DND-41 (cell line): ENCODE measurements around the gene RERGL.

Experiments used
- ATAC-seq: fragments of 200-7000 bp; cut with Tn5 transposase; 3 replicates; pipeline ENCODE4 v1.9.1; 2021; ENCODE audit warnings: low read depth; ENCODE audit not compliant: insufficient read depth
- DNase-seq: peaks from one replicate; pipeline ENCODE4 v3.0.0-alpha.2; 2020
- H2AFZ ChIP-seq: 2 replicates; pipeline ENCODE4 v1.6.0; 2012; ENCODE audit warnings: low read depth, low read length
- H3K27ac ChIP-seq: 2 replicates; pipeline ENCODE4 v1.5.1; 2012; ENCODE audit warnings: low read length, inconsistent platforms
- H3K27me3 ChIP-seq: fragments of 200-600 bp; sonication (generic); 2 replicates; pipeline ENCODE4 v1.6.0; 2012; ENCODE audit warnings: low read length, mild to moderate bottlenecking, inconsistent platforms; ENCODE audit not compliant: insufficient read depth, poor library complexity
- H3K36me3 ChIP-seq: 2 replicates; pipeline ENCODE4 v1.5.1; 2012; ENCODE audit warnings: low read length, inconsistent platforms; ENCODE audit not compliant: insufficient read depth
- H3K4me1 ChIP-seq: 2 replicates; pipeline ENCODE4 v1.5.1; 2012; ENCODE audit warnings: mild to moderate bottlenecking, low read length; ENCODE audit not compliant: insufficient read depth
- H3K4me2 ChIP-seq: 2 replicates; pipeline ENCODE4 v1.6.0; 2012; ENCODE audit warnings: mild to moderate bottlenecking, moderate library complexity, low read length, inconsistent platforms; ENCODE audit not compliant: insufficient read depth
- H3K4me3 ChIP-seq, 2 experiments: fragments of 200-600 bp in 1 of 2; shearing (Covaris generic) in 1 of 2; 2 replicates each; pipeline ENCODE4 v1.5.1; 2012 to 2016; ENCODE audit warnings: inconsistent platforms in 2 of 2, low read length in 2 of 2, mild to moderate bottlenecking in 2 of 2, low read depth in 1 of 2, moderate library complexity in 1 of 2
- H3K79me2 ChIP-seq: 2 replicates; pipeline ENCODE4 v1.6.0; 2012; ENCODE audit warnings: low read length, inconsistent platforms; ENCODE audit not compliant: insufficient read depth
- H3K9ac ChIP-seq: 2 replicates; pipeline ENCODE4 v1.6.0; 2012; ENCODE audit warnings: low read depth, mild to moderate bottlenecking, inconsistent platforms, low read length, moderate library complexity
- H3K9me3 ChIP-seq: 2 replicates; pipeline ENCODE4 v1.5.1; 2012; ENCODE audit warnings: low read length, moderate library complexity, mild to moderate bottlenecking, inconsistent platforms; ENCODE audit not compliant: insufficient read depth, severe bottlenecking
- H4K20me1 ChIP-seq: 2 replicates; pipeline ENCODE4 v1.6.0; 2012; ENCODE audit warnings: low read length; ENCODE audit not compliant: insufficient read depth
- EZH2 ChIP-seq: IDR thresholded peaks from 3 replicates; pipeline ENCODE4 v1.6.1; 2012; ENCODE audit warnings: borderline replicate concordance, low read depth, mild to moderate bottlenecking, moderate library complexity, low read length, inconsistent platforms; ENCODE audit not compliant: severe bottlenecking
- TF ChIP-seq, protein P1 (sequence below): IDR thresholded peaks from 2 replicates; pipeline ENCODE4 v1.5.1; 2012; ENCODE audit warnings: borderline replicate concordance, low read length, moderate library complexity, mild to moderate bottlenecking; ENCODE audit not compliant: poor library complexity, severe bottlenecking; ENCODE audit errors: extremely low read depth

Gene RERGL

DNA sequence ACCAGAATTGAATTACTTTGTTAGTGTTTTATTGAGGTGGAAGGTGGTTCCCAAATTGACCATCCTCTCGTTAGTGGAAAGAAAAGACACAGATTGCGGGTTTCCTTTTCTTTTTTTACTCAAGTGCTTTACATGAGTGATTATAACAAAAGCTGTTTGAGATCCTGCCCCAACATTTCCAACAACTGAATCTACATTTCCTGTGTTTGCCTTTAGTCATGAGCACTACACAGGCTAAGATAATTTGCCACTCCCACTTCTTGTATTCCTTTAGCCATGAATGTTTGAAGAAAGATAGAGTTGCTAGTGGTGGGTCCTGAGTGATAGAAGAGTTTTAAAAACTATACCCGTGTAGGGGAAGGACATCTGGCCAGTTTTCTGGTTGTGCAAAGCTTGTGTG lies 16.0 kb downstream of the RERGL start:
- Histone ChIP-seq H3K27me3 (no peaks in the 10 kb centered on the region), H3K9me3 (no peaks in the 10 kb centered on the region), H3K4me1 (no peaks in the 10 kb centered on the region), H3K4me3 (no peak overlapping the region), H3K4me2 (no peak overlapping the region), H3K9ac (no peak overlapping the region), H4K20me1 (no peaks in the 10 kb centered on the region), H3K27ac (no peak overlapping the region), H3K36me3 (no peaks in the 10 kb centered on the region), H3K79me2 (no peaks in the 10 kb centered on the region), H2AFZ (no peak overlapping the region)
- TF ChIP-seq, protein P1, sequence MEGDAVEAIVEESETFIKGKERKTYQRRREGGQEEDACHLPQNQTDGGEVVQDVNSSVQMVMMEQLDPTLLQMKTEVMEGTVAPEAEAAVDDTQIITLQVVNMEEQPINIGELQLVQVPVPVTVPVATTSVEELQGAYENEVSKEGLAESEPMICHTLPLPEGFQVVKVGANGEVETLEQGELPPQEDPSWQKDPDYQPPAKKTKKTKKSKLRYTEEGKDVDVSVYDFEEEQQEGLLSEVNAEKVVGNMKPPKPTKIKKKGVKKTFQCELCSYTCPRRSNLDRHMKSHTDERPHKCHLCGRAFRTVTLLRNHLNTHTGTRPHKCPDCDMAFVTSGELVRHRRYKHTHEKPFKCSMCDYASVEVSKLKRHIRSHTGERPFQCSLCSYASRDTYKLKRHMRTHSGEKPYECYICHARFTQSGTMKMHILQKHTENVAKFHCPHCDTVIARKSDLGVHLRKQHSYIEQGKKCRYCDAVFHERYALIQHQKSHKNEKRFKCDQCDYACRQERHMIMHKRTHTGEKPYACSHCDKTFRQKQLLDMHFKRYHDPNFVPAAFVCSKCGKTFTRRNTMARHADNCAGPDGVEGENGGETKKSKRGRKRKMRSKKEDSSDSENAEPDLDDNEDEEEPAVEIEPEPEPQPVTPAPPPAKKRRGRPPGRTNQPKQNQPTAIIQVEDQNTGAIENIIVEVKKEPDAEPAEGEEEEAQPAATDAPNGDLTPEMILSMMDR, result no peak
- TF ChIP-seq EZH2, result no peak
- no peak for DNase-seq
- ATAC-seq, result no peak

DNA sequence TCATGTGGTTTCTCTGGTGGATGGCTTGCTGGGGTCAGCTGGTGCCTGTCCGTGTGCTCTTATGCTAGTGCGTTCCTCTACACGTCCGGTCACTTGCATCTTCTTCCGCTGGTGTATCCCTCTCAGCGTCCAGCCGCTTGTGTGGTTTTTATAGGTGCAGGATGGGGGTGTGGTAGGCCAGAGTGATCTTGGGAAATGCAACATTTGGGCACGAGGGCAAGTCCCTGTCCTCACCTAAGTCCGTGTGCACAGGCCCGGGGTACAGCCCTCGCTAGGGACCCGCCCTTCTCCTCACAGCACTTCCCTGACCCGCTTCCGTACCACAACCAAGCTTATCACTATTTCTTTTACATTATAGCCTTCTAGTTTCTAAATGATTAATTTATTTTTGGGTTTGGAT lies 17.3 kb downstream of the RERGL start:
- TF ChIP-seq EZH2, result no peak
- TF ChIP-seq, protein P1, result no peak
- no peaks in the 10 kb centered on the region for H3K27me3 ChIP-seq
- no peak overlapping the region for H3K27ac ChIP-seq
- no peaks in the 10 kb centered on the region for H4K20me1 ChIP-seq
- H3K9me3 ChIP-seq, result no peaks in the 10 kb centered on the region
- no peak overlapping the region for H2AFZ ChIP-seq
- no peaks in the 10 kb centered on the region for H3K4me1 ChIP-seq
- no peak overlapping the region for H3K4me3 ChIP-seq
- H3K79me2 ChIP-seq, result no peaks in the 10 kb centered on the region
- no peak for DNase-seq
- no peak overlapping the region for H3K4me2 ChIP-seq
- no peak overlapping the region for H3K9ac ChIP-seq
- ATAC-seq, result no peak
- no peaks in the 10 kb centered on the region for H3K36me3 ChIP-seq

DNA sequence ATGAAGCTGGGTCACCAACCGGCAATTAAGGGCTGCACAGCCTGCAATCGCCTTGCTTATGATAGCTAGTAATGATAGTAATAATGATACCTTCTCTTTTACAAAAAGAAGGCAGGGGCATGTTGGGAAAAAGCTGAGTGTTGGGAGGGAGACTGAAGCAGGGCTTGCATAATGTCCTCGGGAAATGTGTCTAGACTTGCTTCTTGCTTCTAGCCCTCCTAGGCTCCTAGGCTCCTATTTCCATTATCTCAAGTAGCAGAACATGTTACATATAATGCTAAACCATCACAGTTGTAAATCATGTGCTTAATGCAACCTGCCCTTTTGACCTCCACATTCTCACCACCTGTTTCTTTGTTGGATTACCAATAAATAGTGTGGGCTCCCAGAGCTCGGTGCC lies 18.7 kb downstream of the RERGL start:
- TF ChIP-seq, protein P1, result no peak
- TF ChIP-seq EZH2, result no peak
- Histone ChIP-seq H3K4me3 (no peak overlapping the region), H3K27ac (no peak overlapping the region), H3K79me2 (no peaks in the 10 kb centered on the region), H3K36me3 (no peaks in the 10 kb centered on the region), H3K9ac (no peak overlapping the region), H3K4me1 (no peaks in the 10 kb centered on the region), H3K27me3 (no peaks in the 10 kb centered on the region), H3K4me2 (no peak overlapping the region), H2AFZ (no peak overlapping the region), H3K9me3 (no peaks in the 10 kb centered on the region), H4K20me1 (no peaks in the 10 kb centered on the region)
- DNase-seq (no peak), ATAC-seq (no peak)

DNA sequence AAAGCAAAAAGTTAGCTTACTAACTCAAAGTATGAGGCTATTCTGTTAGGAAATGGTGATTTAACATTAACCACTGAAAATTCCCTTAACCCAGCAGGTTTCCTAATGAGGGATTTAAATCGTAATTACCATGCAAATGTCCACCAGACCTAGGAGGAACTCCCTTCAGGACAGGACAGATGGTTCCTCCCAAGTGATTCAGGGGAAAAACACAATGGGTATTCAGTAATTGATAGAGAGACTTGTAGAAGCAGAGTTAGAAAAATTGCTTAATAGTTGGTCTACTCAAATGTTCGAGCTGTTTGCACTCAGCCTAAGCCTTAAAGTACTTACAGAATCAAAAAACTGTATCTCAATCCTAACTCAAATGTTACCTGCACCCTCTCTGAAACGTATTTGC lies 21.6 kb downstream of the RERGL start:
- no peaks in the 10 kb centered on the region for H3K9me3 ChIP-seq
- H3K36me3 ChIP-seq, result no peaks in the 10 kb centered on the region
- no peak overlapping the region for H3K9ac ChIP-seq
- no peak overlapping the region for H3K4me2 ChIP-seq
- H4K20me1 ChIP-seq, result no peaks in the 10 kb centered on the region
- H3K27ac ChIP-seq, result no peak overlapping the region
- no peak for ATAC-seq
- H3K79me2 ChIP-seq, result no peaks in the 10 kb centered on the region
- H3K27me3 ChIP-seq, result no peaks in the 10 kb centered on the region
- TF ChIP-seq, protein P1, result no peak
- TF ChIP-seq EZH2, result no peak
- no peak for DNase-seq
- H2AFZ ChIP-seq, result no peak overlapping the region
- H3K4me1 ChIP-seq, result no peaks in the 10 kb centered on the region
- no peak overlapping the region for H3K4me3 ChIP-seq
